BLaER1 treated with 17β-estradiol and CSF1 and Interleukin-3, amounts not matched to agents 10 nM and 100 nM (cell line): ENCODE results near the gene ISCA2.

Experiments used
- H3K27ac ChIP-seq, 11 experiments: shearing (Covaris generic); formaldehyde crosslinking; 2 replicates each; pipeline ENCODE4 v1.8.1; 2022
- H3K27me3 ChIP-seq, 11 experiments: shearing (Covaris generic); formaldehyde crosslinking; 2 replicates each; pipeline ENCODE4 v1.8.1; 2022
- H3K36me3 ChIP-seq, 11 experiments: shearing (Covaris generic); formaldehyde crosslinking; 2 replicates each; pipeline ENCODE4 v1.8.1; 2022
- H3K4me1 ChIP-seq, 10 experiments: shearing (Covaris generic); formaldehyde crosslinking; 2 replicates each; pipeline ENCODE4 v1.8.1; 2022
- H3K4me2 ChIP-seq, 11 experiments: shearing (Covaris generic); formaldehyde crosslinking; 2 replicates each; pipeline ENCODE4 v1.8.1; 2022
- H3K4me3 ChIP-seq, 10 experiments: shearing (Covaris generic); formaldehyde crosslinking; 2 replicates each; pipeline ENCODE4 v1.8.1; 2022
- H3K9ac ChIP-seq, 11 experiments: shearing (Covaris generic); formaldehyde crosslinking; 2 replicates each; pipeline ENCODE4 v1.8.1; 2022
- H3K9me3 ChIP-seq, 11 experiments: shearing (Covaris generic); formaldehyde crosslinking; replicated peaks in 1 of 11; 2 replicates each; pipeline ENCODE4 v1.8.1; 2022
- H4K20me1 ChIP-seq, 11 experiments: shearing (Covaris generic); formaldehyde crosslinking; 2 replicates each; pipeline ENCODE4 v1.8.1; 2022
- Cebpa-rat ChIP-seq, 11 experiments: shearing (Covaris generic); IDR thresholded peaks; 2 replicates each; pipeline ENCODE4 v1.8.1; 2022

The ISCA2 gene

GRCh38 chr14:74522740-74523139, 29.2 kb downstream of the ISCA2 start:
- Histone ChIP-seq H3K27me3 (no peaks in the 10 kb centered on the region), H4K20me1 (no peaks in the 10 kb centered on the region; a peak in 2 of 22 replicates), H3K9me3 (no peaks in the 10 kb centered on the region), H3K36me3 (peaks cover 0 to 3% (median 0%) of the 10 kb centered on the region in 11 experiments; a peak in 1 of 22 replicates), H3K9ac (no peak overlapping the region), H3K4me3 (no peak overlapping the region), H3K27ac (no peak overlapping the region), H3K4me1 (peaks cover 23 to 38% (median 35%) of the 10 kb centered on the region in 10 experiments), H3K4me2 (no peak overlapping the region)
- TF ChIP-seq Cebpa-rat (IDR thresholded peaks at IDR 0.05), result no peak

DNA sequence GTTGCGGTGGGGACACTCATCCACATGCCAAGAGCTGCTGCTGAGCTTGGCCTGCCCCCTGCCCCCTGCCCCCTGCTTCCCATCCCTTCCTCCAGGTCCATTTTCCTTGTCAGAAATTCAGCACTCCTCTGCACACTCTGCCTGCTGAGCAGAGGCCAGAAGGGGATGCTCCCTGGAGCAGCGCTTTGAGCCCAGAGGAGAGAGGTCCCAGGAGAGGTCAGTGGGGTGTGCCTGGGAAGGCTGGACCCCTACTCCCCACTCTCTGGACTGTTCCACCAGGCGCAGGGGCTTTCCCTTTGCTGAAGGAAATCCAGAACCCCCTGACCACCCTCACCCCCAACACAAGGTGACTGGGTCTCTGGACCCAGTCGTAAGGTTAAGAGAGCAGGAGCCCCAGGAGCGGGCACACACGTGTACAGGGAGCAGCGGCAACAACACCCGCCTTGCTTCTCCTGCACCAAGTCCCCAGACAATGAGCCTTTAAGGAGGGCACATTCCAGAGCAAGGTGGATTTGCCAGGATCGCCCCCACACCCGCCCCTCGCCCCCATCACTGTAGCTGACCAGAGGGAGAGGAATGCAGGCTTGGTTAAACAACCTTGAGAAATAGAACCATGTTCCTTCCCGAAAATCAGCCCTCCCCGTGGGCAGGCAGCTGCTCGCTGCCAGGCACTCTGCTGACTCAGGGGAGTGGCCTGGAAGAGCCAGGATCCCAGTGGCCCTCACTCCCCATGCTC, 30.7 kb downstream of the ISCA2 start:
- no peak overlapping the region for H3K4me3 ChIP-seq
- H3K36me3 ChIP-seq, result peaks cover 0 to 3% (median 0%) of the 10 kb centered on the region in 11 experiments; a peak in 1 of 22 replicates
- no peaks in the 10 kb centered on the region for H3K27me3 ChIP-seq
- H3K9me3 ChIP-seq, result no peaks in the 10 kb centered on the region
- peak overlapping the region in 6 of 11 experiments; percentile 2 to 81 (median 59); a peak in 10 of 22 replicates for H3K4me2 ChIP-seq
- peaks cover 15 to 44% (median 31%) of the 10 kb centered on the region in 10 experiments for H3K4me1 ChIP-seq
- TF ChIP-seq Cebpa-rat (IDR thresholded peaks at IDR 0.05), result no peak
- no peaks in the 10 kb centered on the region; a peak in 2 of 22 replicates for H4K20me1 ChIP-seq
- H3K27ac ChIP-seq, result no peak overlapping the region
- H3K9ac ChIP-seq, result no peak overlapping the region

GRCh38 chr14:74524812-74525135, 31.2 kb downstream of the ISCA2 start:
- H3K9me3 ChIP-seq, result no peaks in the 10 kb centered on the region
- peaks cover 0 to 3% (median 0%) of the 10 kb centered on the region in 11 experiments; a peak in 1 of 22 replicates for H3K36me3 ChIP-seq
- H3K4me3 ChIP-seq, result no peak overlapping the region
- no peaks in the 10 kb centered on the region for H3K27me3 ChIP-seq
- H3K4me1 ChIP-seq, result peaks cover 15 to 44% (median 31%) of the 10 kb centered on the region in 10 experiments
- no peak overlapping the region for H3K27ac ChIP-seq
- TF ChIP-seq Cebpa-rat (IDR thresholded peaks at IDR 0.05), result no peak
- H3K4me2 ChIP-seq, result peak overlapping the region; percentile 2 to 81 (median 47); a peak in 16 of 22 replicates
- no peak overlapping the region for H3K9ac ChIP-seq
- H4K20me1 ChIP-seq, result no peaks in the 10 kb centered on the region; a peak in 2 of 22 replicates

DNA sequence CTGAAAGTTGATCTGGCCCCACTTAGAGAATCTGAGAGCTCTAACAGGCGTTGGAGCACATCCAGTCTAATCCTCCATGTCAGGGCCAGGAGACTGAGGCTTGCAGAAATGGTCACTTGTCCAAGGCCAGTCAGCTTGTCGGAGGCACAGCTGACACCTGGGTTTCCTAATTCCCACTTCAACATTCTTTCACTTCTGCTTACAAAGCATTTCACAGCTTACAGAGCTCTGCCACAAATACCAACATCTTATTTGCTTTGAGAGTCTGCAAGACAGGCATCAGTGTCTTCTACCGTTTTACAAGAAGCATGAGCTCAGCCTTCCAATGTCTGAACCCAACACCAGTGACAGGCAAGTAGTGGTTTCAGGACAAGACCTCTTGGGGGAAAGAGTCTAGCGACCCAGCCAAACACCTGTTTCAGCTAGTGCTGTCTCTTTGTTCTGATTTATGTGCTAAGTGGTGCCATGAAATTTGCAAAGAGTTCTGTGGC, 31.8 kb downstream of the ISCA2 start:
- Histone ChIP-seq H3K4me2 (peak overlapping the region; percentile 2 to 81 (median 47); a peak in 20 of 22 replicates), H3K27me3 (no peaks in the 10 kb centered on the region), H3K9ac (no peak overlapping the region), H3K36me3 (peaks cover 0 to 3% (median 0%) of the 10 kb centered on the region in 11 experiments; a peak in 1 of 22 replicates), H3K4me1 (peaks cover 15 to 44% (median 31%) of the 10 kb centered on the region in 10 experiments), H4K20me1 (no peaks in the 10 kb centered on the region; a peak in 2 of 22 replicates), H3K9me3 (no peaks in the 10 kb centered on the region), H3K27ac (no peak overlapping the region), H3K4me3 (no peak overlapping the region)
- no peak for TF ChIP-seq Cebpa-rat (IDR thresholded peaks at IDR 0.05)

DNA sequence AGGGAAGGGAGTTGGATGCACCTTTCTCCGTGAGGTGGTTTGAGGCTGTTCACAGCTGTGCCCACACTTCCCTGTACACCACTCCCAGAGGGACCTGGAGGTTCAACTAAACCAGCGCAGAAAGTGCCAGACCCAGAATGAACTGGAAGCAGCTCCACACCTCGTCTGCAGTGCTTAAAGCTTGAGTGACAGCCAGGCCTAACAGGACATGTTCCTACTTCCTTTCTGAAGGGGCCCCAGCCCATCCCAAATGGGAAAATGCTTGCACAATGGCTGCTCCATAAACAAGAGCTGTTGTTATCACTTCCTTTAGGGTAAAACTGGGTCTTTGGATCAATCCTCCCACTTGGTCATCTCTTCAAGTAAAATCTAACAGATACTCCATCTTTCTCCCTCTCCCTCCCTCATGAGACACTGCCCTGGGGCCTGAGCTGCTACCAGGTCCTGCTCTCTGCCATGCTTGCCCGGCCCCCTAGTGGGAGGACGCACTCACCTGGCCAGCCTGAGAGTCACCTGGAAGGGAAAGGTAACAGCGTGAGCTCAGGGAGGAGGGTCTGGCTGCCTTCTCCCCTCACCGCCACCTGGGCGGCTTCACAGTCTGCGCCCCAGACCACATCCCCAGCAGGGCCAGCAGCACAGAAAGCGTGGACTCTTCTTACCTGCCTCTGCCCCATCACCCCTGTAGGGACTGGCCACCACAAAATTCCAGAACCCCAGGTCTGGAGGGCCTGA, 33.5 kb downstream of the ISCA2 start:
- Histone ChIP-seq H3K36me3 (no peaks in the 10 kb centered on the region), H3K4me1 (peaks cover 15 to 57% (median 31%) of the 10 kb centered on the region in 10 experiments), H3K27me3 (no peaks in the 10 kb centered on the region), H3K9ac (peak overlapping the region in 1 of 11 experiments; percentile 4; a peak in 1 of 22 replicates), H4K20me1 (no peaks in the 10 kb centered on the region; a peak in 2 of 22 replicates), H3K4me3 (no peak overlapping the region), H3K9me3 (no peaks in the 10 kb centered on the region), H3K27ac (no peak overlapping the region), H3K4me2 (peak overlapping the region; percentile 13 to 62 (median 44); a peak in 21 of 22 replicates)
- TF ChIP-seq Cebpa-rat (IDR thresholded peaks at IDR 0.05), result no peak

DNA sequence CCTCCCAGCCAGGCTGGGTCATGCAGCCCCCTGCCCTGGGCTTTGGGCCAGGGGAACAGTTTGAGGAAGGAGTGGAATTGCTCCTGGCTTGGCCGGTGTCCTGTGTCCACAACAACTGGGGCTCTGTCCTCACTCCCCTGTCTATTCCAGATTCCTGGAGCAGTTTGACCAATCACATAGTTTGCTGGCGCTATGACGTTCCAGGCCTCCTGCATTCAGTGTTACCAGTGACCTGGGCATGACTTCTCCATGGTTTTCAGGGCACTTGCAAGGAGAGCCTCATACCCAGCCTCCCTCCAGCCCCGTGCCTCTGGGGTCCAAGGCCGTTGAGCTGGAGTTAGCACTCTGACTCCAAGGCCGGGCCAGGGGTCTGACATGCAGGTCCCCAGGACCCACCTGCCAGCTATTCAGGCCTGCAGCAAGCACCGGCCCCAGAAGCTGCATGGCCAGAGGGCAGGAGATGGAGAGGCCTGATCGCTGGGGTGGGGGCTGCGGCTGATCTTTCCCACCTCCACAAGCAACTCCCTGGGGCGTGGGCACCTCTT, 34.2 kb downstream of the ISCA2 start:
- no peak for TF ChIP-seq Cebpa-rat (IDR thresholded peaks at IDR 0.05)
- Histone ChIP-seq H3K4me1 (peaks cover 15 to 61% (median 31%) of the 10 kb centered on the region in 10 experiments), H3K4me3 (no peak overlapping the region), H3K36me3 (no peaks in the 10 kb centered on the region), H3K9ac (no peak overlapping the region), H3K27ac (no peak overlapping the region), H3K27me3 (no peaks in the 10 kb centered on the region), H4K20me1 (no peaks in the 10 kb centered on the region; a peak in 2 of 22 replicates), H3K4me2 (peak overlapping the region in 2 of 11 experiments; percentile 7 to 12; a peak in 4 of 22 replicates), H3K9me3 (no peaks in the 10 kb centered on the region)

DNA sequence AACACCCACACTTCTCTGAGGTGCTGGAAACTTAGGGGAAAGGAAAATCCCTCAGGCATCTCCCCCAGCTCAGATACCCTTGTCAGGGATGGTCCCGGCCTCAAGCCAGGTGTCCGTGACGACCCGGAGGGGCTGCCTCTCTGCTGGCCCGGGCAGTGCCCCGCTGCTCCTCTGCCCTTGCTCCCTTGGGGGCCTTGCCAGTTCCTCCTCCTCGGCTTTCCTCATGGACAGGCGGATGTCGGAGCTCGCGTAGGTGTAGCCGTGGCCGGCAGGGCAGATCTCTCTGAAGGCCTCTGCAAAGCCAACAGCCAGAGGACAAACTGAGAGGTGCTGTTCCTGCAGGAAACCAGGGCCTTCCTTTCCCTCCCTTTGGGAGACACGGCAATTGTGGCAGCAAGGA, 34.8 kb downstream of the ISCA2 start:
- Histone ChIP-seq H4K20me1 (no peaks in the 10 kb centered on the region; a peak in 2 of 22 replicates), H3K4me2 (peak overlapping the region in 2 of 11 experiments; percentile 7 to 12; a peak in 2 of 22 replicates), H3K36me3 (no peaks in the 10 kb centered on the region), H3K9me3 (no peaks in the 10 kb centered on the region), H3K9ac (no peak overlapping the region), H3K4me3 (no peak overlapping the region), H3K27ac (no peak overlapping the region), H3K27me3 (no peaks in the 10 kb centered on the region), H3K4me1 (peaks cover 16 to 67% (median 34%) of the 10 kb centered on the region in 10 experiments)
- TF ChIP-seq Cebpa-rat (IDR thresholded peaks at IDR 0.05), result no peak

- Histone ChIP-seq H3K27me3 (no peaks in the 10 kb centered on the region), H3K4me1 (peaks cover 20 to 72% (median 39%) of the 10 kb centered on the region in 10 experiments), H3K4me3 (no peak overlapping the region), H3K4me2 (peak overlapping the region in 1 of 11 experiments; percentile 12; a peak in 1 of 22 replicates), H3K9me3 (no peaks in the 10 kb centered on the region), H3K36me3 (no peaks in the 10 kb centered on the region), H3K27ac (no peak overlapping the region), H4K20me1 (no peaks in the 10 kb centered on the region; a peak in 2 of 22 replicates), H3K9ac (no peak overlapping the region)
- no peak for TF ChIP-seq Cebpa-rat (IDR thresholded peaks at IDR 0.05)
Observed at GRCh38 chr14:74528886-74529285, 35.3 kb downstream of the ISCA2 start.

DNA sequence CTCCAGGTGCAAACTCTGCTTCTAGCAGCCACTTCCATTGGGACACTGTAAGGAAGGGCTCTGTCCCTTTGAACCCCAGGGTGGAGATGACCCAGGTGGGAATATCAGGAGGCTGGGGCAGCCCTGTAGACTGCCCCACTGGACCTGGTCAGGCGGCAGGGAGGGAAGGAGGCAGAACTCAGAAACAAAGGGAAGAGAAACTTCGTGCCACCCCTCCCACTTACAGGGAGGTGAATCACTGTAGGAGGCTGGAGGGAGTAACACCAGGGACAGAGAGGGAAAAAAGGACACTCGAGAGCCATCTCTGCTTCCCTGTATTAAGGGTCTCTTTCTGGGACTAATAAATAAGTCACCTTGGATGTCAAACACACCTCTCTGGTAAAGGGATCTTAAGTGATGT, 37.4 kb downstream of the ISCA2 start:
- peak overlapping the region in 1 of 11 experiments; percentile 16; a peak in 1 of 22 replicates for H3K9ac ChIP-seq
- H3K9me3 ChIP-seq, result no peaks in the 10 kb centered on the region
- H3K4me3 ChIP-seq, result no peak overlapping the region
- H3K4me1 ChIP-seq, result peaks cover 8 to 56% (median 25%) of the 10 kb centered on the region in 10 experiments; a peak in 19 of 20 replicates
- no peak for TF ChIP-seq Cebpa-rat (IDR thresholded peaks at IDR 0.05)
- H3K4me2 ChIP-seq, result peak overlapping the region in 3 of 11 experiments; percentile 6 to 56 (median 55); a peak in 5 of 22 replicates
- no peak overlapping the region for H3K27ac ChIP-seq
- no peaks in the 10 kb centered on the region; a peak in 2 of 22 replicates for H4K20me1 ChIP-seq
- H3K36me3 ChIP-seq, result no peaks in the 10 kb centered on the region
- H3K27me3 ChIP-seq, result no peaks in the 10 kb centered on the region
